Measurements from ENCODE around the gene GOLGA6B.
"Not testable (repeated sequence)": the region's sequence is repeated elsewhere in the genome, so short reads cannot be mapped to it uniquely, and the experiment has no call there.

GOLGA6B gene

DNA sequence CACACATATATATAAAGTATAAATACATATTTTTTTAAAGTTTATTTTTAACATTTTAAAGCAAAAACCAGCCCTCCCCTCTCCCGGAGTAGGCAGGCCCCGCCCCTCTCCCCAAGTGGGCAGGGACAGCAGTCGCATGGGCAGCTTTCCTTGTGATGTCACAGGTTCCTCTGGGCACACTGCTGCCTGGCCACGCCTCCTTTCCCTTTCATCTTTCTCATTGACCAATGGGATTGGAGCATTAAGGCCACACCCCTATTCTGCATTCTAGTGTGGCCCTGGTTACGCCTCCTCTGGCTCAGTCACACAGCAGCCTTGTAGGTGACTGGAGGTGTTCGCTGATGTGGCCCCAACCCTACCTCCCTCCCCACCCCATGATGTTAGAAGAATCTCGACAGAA lies at the start of gene GOLGA6B:
Gene GOLGA6B (plus strand): TSS at position 301 of the 400 bp plus-strand sequence. CDS start 41 bp downstream, at position 342.
- DNase-seq: not testable (repeated sequence)

GRCh38 chr15:72604794-72605193 lies 49.7 kb upstream of the GOLGA6B start:
- no peak for DNase-seq

- DNase-seq: not testable (repeated sequence)
Observed at GRCh38 chr15:72608084-72608483, 46.4 kb upstream of the GOLGA6B start.

DNA sequence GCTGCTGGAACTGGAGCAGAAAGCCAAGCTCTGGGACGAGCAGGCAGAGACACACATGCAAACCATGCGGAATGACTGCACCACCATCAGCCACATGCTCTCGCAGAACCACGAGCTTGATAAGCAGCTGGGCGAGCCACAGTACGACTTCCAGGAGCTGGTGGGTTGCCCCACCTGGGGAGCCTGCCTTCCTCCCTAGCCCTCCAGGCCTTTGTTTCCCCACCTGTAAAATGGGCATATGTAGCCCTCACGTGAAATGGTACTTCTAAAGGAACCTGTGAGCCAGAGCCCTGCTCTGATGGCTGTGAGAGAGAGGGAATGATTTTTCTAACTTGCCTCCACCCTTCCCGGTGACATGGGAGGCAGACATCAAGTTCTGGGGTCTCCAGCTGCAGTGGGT lies 44.6 kb upstream of the GOLGA6B start:
- DNase-seq: no peak

DNA sequence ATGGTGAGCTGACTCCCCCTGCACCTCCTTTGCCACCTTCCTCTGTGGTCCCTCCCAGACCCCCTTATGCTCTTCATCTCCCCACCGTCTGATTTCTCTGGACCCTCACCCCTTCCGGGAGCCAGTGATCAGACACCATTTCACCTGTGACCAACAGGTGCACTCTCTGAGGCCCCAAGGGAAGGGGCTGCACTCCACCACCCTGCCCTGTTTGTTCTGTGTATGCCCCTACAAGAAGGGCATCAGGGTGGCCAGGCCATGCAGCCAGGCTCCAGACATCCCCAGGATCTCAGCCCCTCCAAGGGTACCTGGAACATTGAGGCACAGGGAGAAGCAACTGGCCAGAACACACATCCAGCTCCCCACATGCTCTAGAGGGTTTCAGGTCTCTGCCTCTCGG lies 42.2 kb upstream of the GOLGA6B start:
- DNase-seq: not testable (repeated sequence)

GRCh38 chr15:72614810-72615532 lies 39.5 kb upstream of the GOLGA6B start:
- DNase-seq: no peak

GRCh38 chr15:72615533-72616233 lies 38.8 kb upstream of the GOLGA6B start:
- DNase-seq: not testable (repeated sequence)

DNA sequence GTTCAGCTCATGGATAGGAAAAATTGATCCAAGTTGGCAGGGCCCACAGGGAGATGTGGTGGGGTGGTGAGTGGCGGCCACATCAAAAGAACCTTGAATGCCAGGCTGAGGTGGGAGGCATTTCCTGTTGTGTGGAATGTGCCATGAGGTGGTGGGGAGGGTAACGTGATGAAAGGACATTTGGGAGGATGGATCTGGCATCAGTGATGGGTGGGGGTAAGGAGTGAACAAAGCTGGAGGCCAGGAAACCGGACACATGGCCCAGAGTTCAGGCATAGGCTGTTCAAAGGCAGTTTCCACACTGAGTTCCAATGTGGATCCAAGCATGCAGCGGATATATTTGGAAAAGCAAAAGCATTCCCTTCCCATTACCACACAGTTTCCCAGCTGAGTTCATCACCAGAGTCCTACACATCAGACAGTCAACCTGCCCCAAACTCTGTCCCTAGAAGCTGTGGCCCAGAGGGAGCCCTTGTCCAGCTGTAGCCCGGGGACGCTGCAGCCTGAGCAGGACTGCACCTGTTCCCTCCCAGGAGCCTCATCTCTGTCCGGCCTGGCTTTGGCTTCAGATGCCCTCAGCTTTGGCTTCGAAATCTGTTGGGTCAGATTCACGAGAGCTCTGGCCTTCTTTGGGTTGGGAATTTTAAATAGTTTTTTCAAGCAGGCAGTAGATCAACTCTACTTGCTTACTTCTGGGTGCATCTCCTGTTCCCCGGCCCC lies 37.8 kb upstream of the GOLGA6B start:
- DNase-seq: no peak

- not testable (repeated sequence) for DNase-seq
Observed at GRCh38 chr15:72623854-72624253, 30.6 kb upstream of the GOLGA6B start.

DNA sequence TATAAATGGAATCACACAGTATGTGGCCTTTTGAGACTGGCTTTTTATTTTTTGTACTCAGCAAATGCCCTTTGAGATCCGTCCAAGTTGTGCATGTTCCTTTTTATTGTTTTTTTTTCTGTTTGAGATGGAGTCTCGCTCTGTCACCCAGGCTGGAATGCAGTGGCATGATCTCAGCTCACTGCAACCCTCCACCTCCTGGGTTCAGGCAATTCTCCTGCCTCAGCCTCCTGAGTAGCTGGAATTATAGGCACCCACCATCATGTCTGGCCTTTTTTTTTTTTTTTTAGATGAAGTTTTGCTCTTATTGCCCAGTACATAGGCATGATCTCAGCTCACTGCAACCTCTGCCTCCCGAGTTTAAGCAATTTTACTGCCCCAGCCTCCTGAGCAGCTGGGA lies 28.3 kb upstream of the GOLGA6B start:
- not testable (repeated sequence) for DNase-seq

GRCh38 chr15:72628249-72629067 lies 26.0 kb upstream of the GOLGA6B start:
- DNase-seq: not testable (repeated sequence)

DNA sequence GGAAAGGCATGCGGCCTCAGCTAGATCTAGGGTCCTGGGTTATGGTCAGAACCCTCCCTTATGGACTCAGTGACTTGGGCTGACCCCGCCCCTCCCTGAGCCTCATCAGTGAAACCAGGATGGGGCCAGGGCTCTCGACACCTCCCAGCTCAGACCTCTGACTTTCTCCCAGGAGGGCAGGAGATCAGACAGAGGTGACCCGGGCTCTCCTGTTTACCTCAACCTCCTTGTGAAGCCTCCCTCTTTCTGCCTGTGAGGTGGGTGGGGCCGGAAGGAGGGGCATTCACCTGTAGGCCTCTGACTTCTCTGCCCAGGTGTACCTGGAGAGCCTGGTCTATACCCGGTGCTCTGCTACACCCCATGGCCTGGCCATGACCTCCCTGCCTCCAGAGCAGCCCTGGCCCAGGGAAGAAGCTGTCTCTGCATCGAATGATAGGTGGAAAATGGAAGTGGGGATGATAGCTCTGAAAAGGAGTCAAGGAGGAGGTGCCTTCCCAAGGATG lies 25.4 kb upstream of the GOLGA6B start:
- DNase-seq: not testable (repeated sequence)

DNA sequence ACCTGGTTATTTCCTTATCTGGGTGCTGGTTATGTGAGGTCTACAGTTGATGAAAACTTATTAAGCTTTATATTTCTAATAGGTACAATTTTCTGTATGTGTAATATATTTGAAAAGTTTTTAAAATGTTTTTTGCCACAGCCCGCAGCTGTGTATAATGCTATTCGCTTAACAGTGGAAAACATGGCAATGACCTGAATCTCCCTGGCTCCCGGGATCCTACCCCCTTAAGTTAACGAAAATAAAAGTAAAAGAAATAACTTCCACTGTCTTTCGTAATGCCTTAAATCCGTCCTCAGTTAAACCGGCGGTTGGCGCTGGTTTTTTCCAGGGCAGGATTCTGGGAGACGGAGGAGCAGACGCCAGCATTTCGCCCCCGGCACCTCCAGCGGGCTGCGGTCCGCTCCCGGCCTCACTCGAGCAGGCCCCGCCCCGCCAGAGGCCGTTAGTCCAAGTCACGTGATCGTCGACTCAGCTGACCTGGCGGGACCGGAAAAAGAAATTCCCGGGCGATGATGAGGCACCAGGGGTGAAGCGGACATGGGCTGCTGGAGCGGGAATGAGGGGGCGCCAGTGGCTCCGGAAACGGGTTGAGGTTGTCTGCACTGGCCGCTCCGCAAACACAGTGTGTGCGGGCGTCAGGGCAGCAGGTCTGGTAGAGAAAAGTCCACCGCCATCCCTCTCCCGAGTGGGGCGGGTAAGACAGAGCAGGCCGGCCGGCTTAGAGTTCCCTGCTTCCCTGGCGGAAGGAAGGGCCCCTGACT lies 17.8 kb upstream of the GOLGA6B start:
- peak; percentile 13 to 35 for DNase-seq

GRCh38 chr15:72639759-72640483 lies 14.6 kb upstream of the GOLGA6B start:
- not testable (repeated sequence) for DNase-seq

DNA sequence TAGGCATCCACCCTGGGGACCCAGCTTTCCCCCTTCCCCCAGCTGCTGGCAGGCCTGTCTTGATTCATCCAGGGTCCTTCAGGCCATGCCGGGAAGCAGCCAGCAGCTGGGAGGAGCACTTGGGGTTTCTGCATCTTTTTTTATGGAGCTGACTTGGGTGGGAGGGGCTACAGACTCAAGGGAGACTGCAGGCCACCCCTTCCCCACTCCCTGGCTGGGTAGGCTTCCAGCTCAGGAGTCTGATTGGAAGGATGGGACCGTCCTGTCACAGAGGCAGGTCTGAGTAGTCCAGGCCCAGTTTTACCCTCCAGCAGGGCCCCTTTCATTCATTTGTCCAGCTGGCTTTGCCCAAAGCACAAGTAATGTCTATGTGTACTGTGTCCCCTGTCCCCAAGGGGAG lies 12.2 kb upstream of the GOLGA6B start:
- DNase-seq: not testable (repeated sequence)

DNA sequence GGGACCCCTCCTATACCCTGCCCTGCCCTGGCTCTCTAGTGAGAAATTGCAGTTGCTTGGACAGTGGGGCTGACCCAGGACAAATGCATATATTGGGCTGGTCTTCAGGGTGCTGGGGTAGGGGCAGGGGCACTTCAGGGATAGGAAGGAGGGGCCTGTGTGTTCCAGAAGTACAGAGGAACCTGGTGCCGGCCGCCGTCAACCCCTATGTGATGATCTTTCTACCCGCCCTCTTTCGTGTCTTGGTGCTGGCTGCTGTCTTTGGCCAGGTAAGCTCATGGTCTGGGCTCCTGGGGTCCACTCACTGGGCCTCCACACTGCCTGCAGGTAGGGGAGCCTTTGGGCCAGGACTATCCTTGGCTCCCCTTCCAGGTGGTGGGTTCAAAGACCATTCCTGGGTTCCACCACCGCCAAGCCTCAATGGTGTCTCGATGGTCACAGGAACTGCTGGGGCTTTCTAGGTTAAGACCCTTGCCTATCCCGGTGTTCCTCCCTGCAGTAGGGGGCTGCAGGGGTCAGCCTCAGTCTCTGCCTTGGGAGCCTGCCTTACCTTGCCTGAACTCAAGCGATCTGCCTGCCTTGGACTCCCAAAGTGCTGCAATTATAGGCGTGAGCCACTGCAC lies 5.8 kb upstream of the GOLGA6B start:
- DNase-seq: not testable (repeated sequence)

GRCh38 chr15:72656014-72656413 lies 1.5 kb downstream of the GOLGA6B start:
- DNase-seq: not testable (repeated sequence)

DNA sequence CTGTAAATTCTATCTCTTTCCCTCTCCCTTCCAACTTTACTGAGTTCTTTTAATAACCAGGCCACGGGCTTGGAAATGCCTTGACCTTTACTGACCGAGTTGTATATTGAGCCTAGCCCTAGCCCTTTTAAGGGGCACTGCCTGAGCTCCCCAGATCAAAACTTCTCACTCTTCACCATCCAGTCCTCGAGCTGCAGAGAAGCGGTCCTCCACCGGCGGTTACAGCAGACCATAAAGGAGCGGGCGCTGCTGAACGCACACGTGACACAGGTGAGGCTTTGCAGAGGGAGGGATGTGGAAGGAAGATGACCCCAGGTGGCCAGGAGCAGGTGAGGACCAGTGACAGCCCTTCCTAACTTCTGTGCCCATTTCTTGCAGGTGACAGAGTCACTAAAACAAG lies 6.6 kb downstream of the GOLGA6B start:
- DNase-seq: not testable (repeated sequence)

DNA sequence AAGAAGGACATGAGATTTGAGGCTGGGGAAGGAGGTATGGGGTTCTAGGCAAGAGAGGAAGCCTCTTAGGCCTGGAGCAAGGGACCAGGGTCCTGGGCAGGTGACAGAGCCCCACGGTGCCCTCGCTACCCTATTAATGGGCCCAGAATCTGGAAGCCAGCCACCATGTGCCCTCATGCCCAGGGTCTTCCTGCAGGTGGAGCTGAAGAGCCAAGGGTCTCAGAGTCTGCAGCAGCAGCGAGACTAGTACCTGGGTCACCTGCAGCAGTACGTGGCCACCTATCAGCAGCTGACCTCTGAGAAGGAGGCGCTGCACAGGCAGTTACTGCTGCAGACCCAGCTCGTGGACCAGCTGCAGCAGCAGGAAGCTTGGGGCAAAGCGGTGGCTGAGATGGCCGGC lies 9.4 kb downstream of the GOLGA6B start:
- not testable (repeated sequence) for DNase-seq

DNA sequence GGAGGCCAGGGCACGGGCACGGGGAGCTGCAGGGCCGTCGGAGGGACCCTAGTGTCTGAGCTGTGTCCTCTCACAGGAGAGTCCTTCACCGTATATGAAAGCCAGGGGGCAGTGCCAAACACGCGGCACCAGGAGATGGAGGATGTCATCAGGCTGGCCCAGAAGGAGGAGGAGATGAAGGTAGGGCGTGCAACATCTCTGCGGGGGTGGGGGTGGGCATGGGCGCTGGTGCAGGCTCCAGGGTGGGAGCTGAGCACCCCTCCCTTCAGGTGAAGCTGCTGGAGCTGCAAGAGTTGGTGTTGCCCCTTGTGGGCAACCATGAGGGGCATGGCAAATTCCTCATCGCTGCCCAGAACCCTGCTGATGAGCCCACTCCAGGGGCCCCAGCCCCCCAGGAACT lies 11.2 kb downstream of the GOLGA6B start:
- DNase-seq: not testable (repeated sequence)
